GM13976 (cell line): ENCODE results near the gene GDE1.

ENCODE experiments used
- DNase-seq: peaks from one replicate; pipeline ENCODE4 v3.0.0; 2012; ENCODE audit warnings: low spot score
- CTCF ChIP-seq: IDR thresholded peaks from 2 replicates; pipeline ENCODE4 v1.5.1; 2012; ENCODE audit warnings: borderline replicate concordance, mild to moderate bottlenecking; ENCODE audit not compliant: insufficient read depth; ENCODE audit errors: extremely low read depth, missing control alignments, control extremely low read depth
- in situ Hi-C: fragments of 300-500 bp; cut with MboI; formaldehyde crosslinking; loops from one replicate; pipeline ENCODE4 v1.12.0; 2022; ENCODE audit warnings: low sequenced_read_pairs, mixed read lengths, inconsistent platforms; ENCODE audit not compliant: unreplicated experiment

Gene GDE1

GRCh38 chr16:19521471-19522396 is at the start of gene GDE1:
TSS of gene GDE1 (minus strand) at chr16:19522098. CDS start at chr16:19521964, 134 bp downstream.
- in situ Hi-C loops: no loop called here
- TF ChIP-seq CTCF: peak; percentile 46

GRCh38 chr16:19567560-19567959 is 45.7 kb upstream of the GDE1 start:
- DNase-seq: no peak
- no peak for TF ChIP-seq CTCF
- in situ Hi-C loops: no loop called here

More at GRCh38 chr16:19521471-19522396, at the start of gene GDE1:
- peak; percentile 95 for DNase-seq

GRCh38 chr16:19566362-19566761 is 44.5 kb upstream of the GDE1 start:
- no peak for DNase-seq
- TF ChIP-seq CTCF: no peak
- in situ Hi-C loops: no loop called here

- no peak for DNase-seq
- in situ Hi-C loops: no loop called here
- TF ChIP-seq CTCF: no peak
Measured at GRCh38 chr16:19563377-19563776, 41.5 kb upstream of the GDE1 start.

GRCh38 chr16:19560078-19560477 is 38.2 kb upstream of the GDE1 start:
- no peak for TF ChIP-seq CTCF
- in situ Hi-C loops: no loop called here
- no peak for DNase-seq

GRCh38 chr16:19559242-19559910 is 37.5 kb upstream of the GDE1 start:
- in situ Hi-C loops: no loop called here
- peak; percentile 35 for TF ChIP-seq CTCF
- peak; percentile 51 for DNase-seq
